Body of pancreas (tissue), 4 donors: ENCODE data around the gene ARID1B. TPM values are rescaled to one million over a fixed set of nuclear protein-coding genes. Genes with fewer than 3 reads are reported as not detected.
A peak's percentile ranks its signal among the peaks of the same experiment; 100 is the strongest.

Source experiments
- ATAC-seq: fragments of 150-250 bp; one replicate; pipeline ENCODE4 v1.9.1; 2016
- DNase-seq, 4 donors: peaks; one replicate each; pipeline ENCODE4 v3.0.0-alpha.2; 2019
- H3K27ac ChIP-seq, 4 donors: fragments of 200-600 bp; sonication (generic); 1 replicate in 3 of 4; 2 replicates in 1 of 4; pipeline versions ENCODE4 v1.5.1 to v1.6.1; 2016 to 2019; ENCODE audit warnings: mild to moderate bottlenecking in 1 of 4, mixed read lengths in 1 of 4, moderate library complexity in 1 of 4
- H3K27me3 ChIP-seq, 2 donors: fragments of 200-600 bp; sonication (generic); one replicate each; pipeline ENCODE4 v1.6.0; 2016; ENCODE audit warnings: mild to moderate bottlenecking in 1 of 2
- H3K36me3 ChIP-seq, 2 donors: fragments of 200-600 bp; sonication (generic); replicated peaks in 1 of 2; 2 replicates each; pipeline ENCODE4 v1.5.1; 2016; ENCODE audit warnings: low read depth in 2 of 2; ENCODE audit not compliant: insufficient read depth in 1 of 2
- H3K4me1 ChIP-seq: fragments of 200-600 bp; sonication (generic); one replicate; pipeline ENCODE4 v1.6.0; 2016
- H3K4me3 ChIP-seq, 2 donors: fragments of 200-600 bp; sonication (generic); 1 replicate in 1 of 2; 2 replicates in 1 of 2; pipeline ENCODE4 v1.5.1; 2016 to 2019
- H3K9me3 ChIP-seq, 3 donors: fragments of 200-600 bp; sonication (generic); 1 replicate in 2 of 3; 2 replicates in 1 of 3; pipeline ENCODE4 v1.5.1; 2016
- CTCF ChIP-seq, 7 experiments: fragments of 450-650 bp in 4 of 7; fragments of 200-600 bp in 3 of 7; sonication (generic) in 3 of 7; IDR thresholded peaks; one replicate each; pipeline ENCODE4 v1.5.1; 2016 to 2019; ENCODE audit warnings: antibody characterized with exemption in 7 of 7
- POLR2A ChIP-seq, 3 donors: fragments of 450-650 bp; IDR thresholded peaks; one replicate each; pipeline ENCODE4 v1.6.1; 2016; ENCODE audit warnings: antibody characterized with exemption in 3 of 3, mild to moderate bottlenecking in 2 of 3
- WGBS, 2 donors: methylation state at CpG; one replicate each; pipeline ENCODE4 v1.1.5; 2017; 5-methylcytosine and 5-hydroxymethylcytosine counted together
- intact Hi-C: fragments of 100-400 bp; cut with DNase I; formaldehyde crosslinking; loops from one replicate; pipeline ENCODE4 v1.15.1; 2023
- total RNA-seq, 2 donors: library from RNA; depleted of rRNA; stranded (reverse); fragments of >200 nt; gene quantifications; one replicate each; pipeline ENCODE4 v1.1.0, GENCODE V29; 2016

The ARID1B gene
- total RNA-seq, 2 donors from 2014 or later: 71.5 to 85.1 TPM

GRCh38 chr6:157033428-157034140 lies 256.4 kb downstream of the ARID1B start:
- intact Hi-C loops: no loop called here
- ATAC-seq (no peak), DNase-seq (no peak)
- 26 to 29% methylated on average over 5 of the region's 5 CpGs for WGBS, 2 donors
- Histone ChIP-seq H3K36me3 (no peaks in the 10 kb centered on the region), H3K27ac (peak overlapping the region in 1 of 4 donors; percentile 51), H3K27me3 (no peaks in the 10 kb centered on the region), H3K4me3 (no peak overlapping the region), H3K9me3 (no peaks in the 10 kb centered on the region), H3K4me1 (peaks cover 34% of the 10 kb centered on the region)
- TF ChIP-seq POLR2A (IDR thresholded peaks at IDR 0.05): no peak
- no peak for TF ChIP-seq CTCF (IDR thresholded peaks at IDR 0.05)

GRCh38 chr6:157034436-157035230 lies 257.5 kb downstream of the ARID1B start:
- Histone ChIP-seq H3K9me3 (no peaks in the 10 kb centered on the region), H3K27me3 (no peaks in the 10 kb centered on the region), H3K27ac (no peak overlapping the region), H3K4me1 (peaks cover 34% of the 10 kb centered on the region), H3K4me3 (no peak overlapping the region), H3K36me3 (no peaks in the 10 kb centered on the region)
- peak; percentile 74 for ATAC-seq
- WGBS, 2 donors: 15 to 16% methylated on average over 6 of the region's 6 CpGs
- DNase-seq: no peak
- intact Hi-C loops: no loop called here
- TF ChIP-seq CTCF (IDR thresholded peaks at IDR 0.05) (peak in 6 of 7 experiments; percentile 30 to 79 (median 65)), POLR2A (IDR thresholded peaks at IDR 0.05) (no peak)

- TF ChIP-seq POLR2A (IDR thresholded peaks at IDR 0.05) (no peak), CTCF (IDR thresholded peaks at IDR 0.05) (no peak)
- Histone ChIP-seq H3K27me3 (no peaks in the 10 kb centered on the region), H3K4me1 (peaks cover 34% of the 10 kb centered on the region), H3K4me3 (no peak overlapping the region), H3K9me3 (no peaks in the 10 kb centered on the region), H3K36me3 (no peaks in the 10 kb centered on the region), H3K27ac (peak overlapping the region in 2 of 4 donors; percentile 10 to 53)
- WGBS, 2 donors: 76 to 83% methylated on average over 2 of the region's 2 CpGs
- DNase-seq: no peak
- ATAC-seq: no peak
- intact Hi-C loops: no loop called here
Measured at GRCh38 chr6:157035546-157035945, 258.4 kb downstream of the ARID1B start.

GRCh38 chr6:157036245-157036711 lies 259.1 kb downstream of the ARID1B start:
- no peaks in the 10 kb centered on the region for H3K27me3 ChIP-seq
- no peaks in the 10 kb centered on the region for H3K36me3 ChIP-seq
- intact Hi-C loops: no loop called here
- no peak overlapping the region for H3K4me3 ChIP-seq
- H3K27ac ChIP-seq: peak overlapping the region in 3 of 4 donors; percentile 10 to 53 (median 26)
- DNase-seq (peak in 3 of 4 donors; percentile 37 to 42 (median 41)), ATAC-seq (peak; percentile 61)
- H3K9me3 ChIP-seq: no peaks in the 10 kb centered on the region
- TF ChIP-seq CTCF (IDR thresholded peaks at IDR 0.05) (no peak), POLR2A (IDR thresholded peaks at IDR 0.05) (no peak)
- 21 to 23% methylated on average over 5 of the region's 5 CpGs for WGBS, 2 donors
- peaks cover 34% of the 10 kb centered on the region for H3K4me1 ChIP-seq
